KMS-11 (cell line): ENCODE results near the gene AOC1.

ENCODE experiments used
- H2AFZ ChIP-seq: fragments of 200-600 bp; sonication (generic); 2 replicates; pipeline ENCODE4 v1.6.1; 2016; ENCODE audit warnings: antibody characterized with exemption, mixed run types, low read depth
- H3K27ac ChIP-seq: fragments of 200-600 bp; sonication (generic); 2 replicates; pipeline ENCODE4 v1.6.1; 2016; ENCODE audit warnings: mild to moderate bottlenecking, mixed run types
- H3K27me3 ChIP-seq: fragments of 200-600 bp; sonication (generic); 2 replicates; pipeline ENCODE4 v1.6.1; 2017; ENCODE audit warnings: mild to moderate bottlenecking, low read depth, mixed run types, moderate library complexity; ENCODE audit not compliant: insufficient read depth
- H3K36me3 ChIP-seq: fragments of 200-600 bp; sonication (generic); 2 replicates; pipeline ENCODE4 v1.6.1; 2017; ENCODE audit warnings: mild to moderate bottlenecking, mixed run types; ENCODE audit not compliant: insufficient read depth
- H3K4me1 ChIP-seq: fragments of 200-600 bp; sonication (generic); 2 replicates; pipeline ENCODE4 v1.6.1; 2016; ENCODE audit warnings: mild to moderate bottlenecking, low read depth, mixed run types; ENCODE audit not compliant: poor library complexity, severe bottlenecking
- H3K4me2 ChIP-seq: fragments of 200-600 bp; sonication (generic); 2 replicates; pipeline ENCODE4 v1.7.0; 2016; ENCODE audit warnings: mild to moderate bottlenecking, mixed run types
- H3K4me3 ChIP-seq: fragments of 200-600 bp; sonication (generic); IDR thresholded peaks from 2 replicates; pipeline ENCODE4 v1.6.1; 2017; ENCODE audit warnings: low read depth, low read length, mixed read lengths; ENCODE audit not compliant: insufficient read depth
- H3K79me2 ChIP-seq: fragments of 200-600 bp; sonication (generic); 2 replicates; pipeline ENCODE4 v1.6.1; 2016; ENCODE audit warnings: low read depth, mixed run types; ENCODE audit not compliant: insufficient read depth
- H3K9ac ChIP-seq: fragments of 200-600 bp; sonication (generic); 2 replicates; pipeline ENCODE4 v1.6.1; 2016; ENCODE audit warnings: mild to moderate bottlenecking, mixed run types
- H4K20me1 ChIP-seq: fragments of 200-600 bp; sonication (generic); 2 replicates; pipeline ENCODE4 v1.6.1; 2016; ENCODE audit warnings: mild to moderate bottlenecking, mixed run types; ENCODE audit not compliant: insufficient read depth
- TF ChIP-seq, protein P1 (sequence below): fragments of 200-600 bp; sonication (generic); conservative IDR thresholded peaks from 2 replicates; pipeline ENCODE4 v1.6.1; 2017; ENCODE audit warnings: low read depth, mild to moderate bottlenecking, antibody characterized with exemption, low read length, moderate library complexity, mixed read lengths

Gene AOC1, protein sequence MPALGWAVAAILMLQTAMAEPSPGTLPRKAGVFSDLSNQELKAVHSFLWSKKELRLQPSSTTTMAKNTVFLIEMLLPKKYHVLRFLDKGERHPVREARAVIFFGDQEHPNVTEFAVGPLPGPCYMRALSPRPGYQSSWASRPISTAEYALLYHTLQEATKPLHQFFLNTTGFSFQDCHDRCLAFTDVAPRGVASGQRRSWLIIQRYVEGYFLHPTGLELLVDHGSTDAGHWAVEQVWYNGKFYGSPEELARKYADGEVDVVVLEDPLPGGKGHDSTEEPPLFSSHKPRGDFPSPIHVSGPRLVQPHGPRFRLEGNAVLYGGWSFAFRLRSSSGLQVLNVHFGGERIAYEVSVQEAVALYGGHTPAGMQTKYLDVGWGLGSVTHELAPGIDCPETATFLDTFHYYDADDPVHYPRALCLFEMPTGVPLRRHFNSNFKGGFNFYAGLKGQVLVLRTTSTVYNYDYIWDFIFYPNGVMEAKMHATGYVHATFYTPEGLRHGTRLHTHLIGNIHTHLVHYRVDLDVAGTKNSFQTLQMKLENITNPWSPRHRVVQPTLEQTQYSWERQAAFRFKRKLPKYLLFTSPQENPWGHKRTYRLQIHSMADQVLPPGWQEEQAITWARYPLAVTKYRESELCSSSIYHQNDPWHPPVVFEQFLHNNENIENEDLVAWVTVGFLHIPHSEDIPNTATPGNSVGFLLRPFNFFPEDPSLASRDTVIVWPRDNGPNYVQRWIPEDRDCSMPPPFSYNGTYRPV

DNA sequence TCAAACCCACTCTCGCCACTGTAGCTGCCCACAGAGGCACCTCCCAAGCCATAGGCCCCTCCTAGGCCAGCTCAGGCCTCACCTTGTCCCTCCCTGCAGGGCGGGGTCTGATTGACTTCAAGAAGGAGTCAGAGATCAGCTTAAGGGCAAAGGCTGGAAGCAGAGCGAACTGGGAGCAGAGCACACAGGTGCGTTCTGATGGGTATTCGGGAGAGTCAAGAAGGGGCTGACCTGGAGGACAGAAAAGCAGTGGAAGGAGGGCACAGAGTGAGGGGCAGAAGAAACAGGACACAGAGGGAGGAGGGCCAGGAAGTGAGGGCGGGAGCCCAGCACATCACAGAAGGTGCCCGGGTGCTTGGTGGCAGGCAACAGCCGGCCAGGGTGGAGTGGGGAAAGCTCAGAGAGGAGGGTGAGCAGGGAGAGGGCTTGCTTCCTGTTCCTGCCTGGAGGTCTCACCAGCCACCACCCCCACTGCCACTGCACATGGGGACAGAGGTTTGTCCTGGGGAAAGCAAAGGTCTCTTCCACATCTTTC, at the start of gene AOC1:
Gene AOC1 (plus strand): TSS at position 147 of the 535 bp plus-strand sequence. CDS start 3,954 bp downstream, outside the sequence.
- no peaks in the 10 kb centered on the region for H3K27me3 ChIP-seq

DNA sequence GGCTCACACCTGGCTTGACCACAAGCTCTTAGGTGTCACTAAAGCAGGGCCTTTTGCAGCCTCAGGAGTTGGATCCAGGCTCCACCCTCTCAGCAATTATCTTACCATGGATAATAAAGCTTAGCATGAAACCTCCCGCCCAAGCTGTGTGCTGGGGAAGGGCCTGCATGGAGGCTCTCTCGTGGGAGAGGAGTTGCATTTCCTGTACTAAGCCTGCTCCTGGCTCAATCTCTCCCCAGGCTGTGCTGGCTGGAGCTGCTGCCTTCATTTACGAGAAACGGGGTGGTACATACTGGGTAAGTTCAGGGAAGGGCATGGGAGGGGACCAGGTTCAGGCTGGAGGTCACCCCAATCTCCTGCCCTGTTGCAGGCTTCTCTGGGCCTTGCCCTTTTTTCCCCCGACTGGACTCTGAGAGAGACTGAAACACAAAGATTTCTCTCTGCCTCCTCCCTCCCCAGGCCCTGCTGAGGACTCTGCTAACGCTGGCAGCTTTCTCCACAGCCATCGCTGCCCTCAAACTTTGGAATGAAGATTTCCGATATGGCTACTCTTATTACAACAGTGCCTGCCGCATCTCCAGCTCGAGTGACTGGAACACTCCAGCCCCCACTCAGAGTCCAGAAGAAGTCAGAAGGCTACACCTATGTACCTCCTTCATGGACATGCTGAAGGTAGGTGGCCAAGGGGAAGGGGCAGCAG, 49.0 kb upstream of the AOC1 start:
- no peak overlapping the region for H3K4me2 ChIP-seq
- no peaks in the 10 kb centered on the region for H3K79me2 ChIP-seq
- H3K4me1 ChIP-seq = no peaks in the 10 kb centered on the region
- no peaks in the 10 kb centered on the region for H3K27me3 ChIP-seq
- no peak overlapping the region for H3K4me3 ChIP-seq
- H4K20me1 ChIP-seq = no peaks in the 10 kb centered on the region
- H3K9ac ChIP-seq = no peak overlapping the region
- no peak overlapping the region for H3K27ac ChIP-seq
- no peak overlapping the region for H2AFZ ChIP-seq
- TF ChIP-seq, protein P1, sequence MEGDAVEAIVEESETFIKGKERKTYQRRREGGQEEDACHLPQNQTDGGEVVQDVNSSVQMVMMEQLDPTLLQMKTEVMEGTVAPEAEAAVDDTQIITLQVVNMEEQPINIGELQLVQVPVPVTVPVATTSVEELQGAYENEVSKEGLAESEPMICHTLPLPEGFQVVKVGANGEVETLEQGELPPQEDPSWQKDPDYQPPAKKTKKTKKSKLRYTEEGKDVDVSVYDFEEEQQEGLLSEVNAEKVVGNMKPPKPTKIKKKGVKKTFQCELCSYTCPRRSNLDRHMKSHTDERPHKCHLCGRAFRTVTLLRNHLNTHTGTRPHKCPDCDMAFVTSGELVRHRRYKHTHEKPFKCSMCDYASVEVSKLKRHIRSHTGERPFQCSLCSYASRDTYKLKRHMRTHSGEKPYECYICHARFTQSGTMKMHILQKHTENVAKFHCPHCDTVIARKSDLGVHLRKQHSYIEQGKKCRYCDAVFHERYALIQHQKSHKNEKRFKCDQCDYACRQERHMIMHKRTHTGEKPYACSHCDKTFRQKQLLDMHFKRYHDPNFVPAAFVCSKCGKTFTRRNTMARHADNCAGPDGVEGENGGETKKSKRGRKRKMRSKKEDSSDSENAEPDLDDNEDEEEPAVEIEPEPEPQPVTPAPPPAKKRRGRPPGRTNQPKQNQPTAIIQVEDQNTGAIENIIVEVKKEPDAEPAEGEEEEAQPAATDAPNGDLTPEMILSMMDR = no peak
- H3K36me3 ChIP-seq = no peaks in the 10 kb centered on the region

More for the DNA sequence above, at the start of gene AOC1:
- H3K9ac ChIP-seq = no peak within 1 kb of the TSS
- H3K79me2 ChIP-seq = no peaks in the 10 kb centered on the region
- no peaks in the 10 kb centered on the region for H3K36me3 ChIP-seq
- H3K27ac ChIP-seq = no peak within 1 kb of the TSS
- H3K4me1 ChIP-seq = no peaks in the 10 kb centered on the region
- TF ChIP-seq, protein P1 = no peak
- H3K4me3 ChIP-seq = no peak within 1 kb of the TSS
- H4K20me1 ChIP-seq = no peaks in the 10 kb centered on the region
- no peak within 1 kb of the TSS for H2AFZ ChIP-seq
- no peak within 1 kb of the TSS for H3K4me2 ChIP-seq

DNA sequence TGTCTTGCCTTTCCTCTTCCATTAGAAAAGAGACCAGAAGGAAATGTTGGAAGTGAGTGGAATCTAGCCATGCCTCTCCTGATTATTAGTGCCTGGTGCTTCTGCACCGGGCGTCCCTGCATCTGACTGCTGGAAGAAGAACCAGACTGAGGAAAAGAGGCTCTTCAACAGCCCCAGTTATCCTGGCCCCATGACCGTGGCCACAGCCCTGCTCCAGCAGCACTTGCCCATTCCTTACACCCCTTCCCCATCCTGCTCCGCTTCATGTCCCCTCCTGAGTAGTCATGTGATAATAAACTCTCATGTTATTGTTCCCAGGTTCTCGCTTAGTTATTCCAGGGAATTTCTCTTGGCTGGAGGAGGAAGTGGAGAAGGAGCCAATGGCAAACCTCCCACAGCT, 47.5 kb upstream of the AOC1 start:
- H4K20me1 ChIP-seq = no peaks in the 10 kb centered on the region
- H3K36me3 ChIP-seq = no peaks in the 10 kb centered on the region
- H3K4me2 ChIP-seq = no peak overlapping the region
- H2AFZ ChIP-seq = no peak overlapping the region
- no peak overlapping the region for H3K9ac ChIP-seq
- H3K79me2 ChIP-seq = no peaks in the 10 kb centered on the region
- no peaks in the 10 kb centered on the region for H3K4me1 ChIP-seq
- H3K4me3 ChIP-seq = no peak overlapping the region
- no peaks in the 10 kb centered on the region for H3K27me3 ChIP-seq
- no peak overlapping the region for H3K27ac ChIP-seq
- TF ChIP-seq, protein P1 = no peak

DNA sequence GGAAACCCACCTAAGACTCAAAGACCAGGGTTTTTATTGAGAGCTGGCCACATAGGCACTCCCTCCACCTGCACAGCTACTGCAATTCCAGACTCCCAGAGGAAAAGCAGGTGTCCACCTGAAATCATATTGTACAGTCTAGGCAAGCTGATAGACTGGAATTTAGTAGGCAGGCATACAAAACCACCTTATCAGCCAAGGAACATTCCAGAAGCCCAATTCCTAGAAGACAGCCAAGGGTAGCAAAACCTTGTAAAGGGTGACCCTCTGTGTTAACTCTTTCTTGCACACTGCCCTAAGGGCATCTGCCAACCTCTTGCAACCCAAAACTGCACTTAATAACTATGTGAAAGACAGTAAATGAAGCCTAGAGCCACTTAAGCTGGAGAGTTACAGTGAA, 46.5 kb upstream of the AOC1 start:
- Histone ChIP-seq H3K4me1 (no peaks in the 10 kb centered on the region), H3K27ac (no peak overlapping the region), H3K9ac (no peak overlapping the region)

More for the DNA sequence above, 46.5 kb upstream of the AOC1 start:
- Histone ChIP-seq H3K4me2 (no peak overlapping the region), H3K79me2 (no peaks in the 10 kb centered on the region), H3K36me3 (no peaks in the 10 kb centered on the region), H4K20me1 (no peaks in the 10 kb centered on the region), H3K4me3 (no peak overlapping the region), H2AFZ (no peak overlapping the region), H3K27me3 (no peaks in the 10 kb centered on the region)
- TF ChIP-seq, protein P1 = no peak
